Astrocyte of the cerebellum (primary cell): ENCODE data around the gene DNAJC9.

Experiments
- DNase-seq: peaks from one replicate; pipeline ENCODE4 v3.0.0-alpha.2; 2011; ENCODE audit warnings: low read depth
- H3K4me3 ChIP-seq: 2 replicates; pipeline ENCODE4 v1.5.1; 2011; ENCODE audit warnings: mild to moderate bottlenecking, low read depth, low read length, moderate library complexity
- CTCF ChIP-seq: IDR thresholded peaks from 2 replicates; pipeline ENCODE4 v1.5.1; 2012; ENCODE audit warnings: low read length, low read depth, moderate library complexity, mild to moderate bottlenecking; ENCODE audit errors: missing control alignments
- in situ Hi-C: cut with HindIII; loops from 2 replicates; pipeline ENCODE4 v1.10.0; 2017; ENCODE audit warnings: low sequenced_read_pairs

The DNAJC9 gene

DNA sequence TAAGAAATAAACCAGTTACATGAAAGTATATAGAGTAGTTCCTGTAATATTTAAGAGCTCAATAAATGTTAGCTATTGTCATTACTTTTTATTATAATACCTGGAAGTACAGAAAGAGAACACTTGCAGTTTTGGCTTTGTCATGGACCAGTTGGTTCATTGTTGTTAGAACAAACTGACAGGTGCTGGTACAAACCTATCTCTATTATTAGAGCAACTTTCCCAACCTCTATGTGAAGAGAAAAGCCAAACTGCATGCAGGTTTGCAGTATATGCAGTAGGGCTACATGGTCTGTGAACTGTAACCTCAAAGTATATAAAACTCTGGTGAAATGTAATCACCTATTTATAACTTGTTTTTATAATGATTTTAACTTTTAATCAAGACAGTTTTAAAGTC, 20.4 kb downstream of the DNAJC9 start:
- in situ Hi-C loops = no loop called here
- TF ChIP-seq CTCF = no peak
- no peak overlapping the region for H3K4me3 ChIP-seq
- DNase-seq = no peak

DNA sequence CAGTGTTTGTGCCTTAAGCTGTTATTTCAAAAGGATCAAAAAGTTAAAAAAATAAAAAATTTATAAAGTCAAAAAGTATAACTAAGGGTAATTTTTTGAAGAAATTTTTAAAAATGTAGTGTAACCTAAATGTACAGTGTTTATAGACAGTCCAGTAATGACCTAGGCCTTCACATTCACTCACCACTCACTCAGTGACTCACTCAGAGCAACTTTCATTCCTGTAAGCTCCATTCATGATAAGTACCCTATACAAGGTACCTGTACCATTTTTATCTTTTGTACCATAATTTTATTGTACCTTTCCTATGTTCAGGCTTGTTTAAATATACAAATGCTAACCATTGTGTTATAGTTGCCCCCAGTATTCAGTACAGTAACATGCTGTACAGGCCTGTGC, 21.5 kb downstream of the DNAJC9 start:
- H3K4me3 ChIP-seq = no peak overlapping the region
- no peak for TF ChIP-seq CTCF
- in situ Hi-C loops = no loop called here
- DNase-seq = no peak

GRCh38 chr10:73220989-73221388, 26.1 kb downstream of the DNAJC9 start:
- DNase-seq = no peak
- no peak overlapping the region for H3K4me3 ChIP-seq
- TF ChIP-seq CTCF = no peak
- in situ Hi-C loops = no loop called here

GRCh38 chr10:73219384-73219783, 27.7 kb downstream of the DNAJC9 start:
- in situ Hi-C loops = no loop called here
- no peak for TF ChIP-seq CTCF
- DNase-seq = no peak
- H3K4me3 ChIP-seq = no peak overlapping the region

GRCh38 chr10:73218431-73219191, 28.4 kb downstream of the DNAJC9 start:
- in situ Hi-C loops = no loop called here
- no peak overlapping the region for H3K4me3 ChIP-seq
- TF ChIP-seq CTCF = peak; percentile 46
- peak; percentile 2 for DNase-seq

GRCh38 chr10:73217628-73218027, 29.4 kb downstream of the DNAJC9 start:
- no peak for DNase-seq
- TF ChIP-seq CTCF = no peak
- no peak overlapping the region for H3K4me3 ChIP-seq
- in situ Hi-C loops = no loop called here
